Testis (tissue), 2 donors: ENCODE data around the gene LGALS4.

Experiments
- POLR2A ChIP-seq: fragments of 450-650 bp; IDR thresholded peaks from one replicate; pipeline ENCODE4 v1.6.1; 2017; ENCODE audit warnings: antibody characterized with exemption, mild to moderate bottlenecking, moderate library complexity
- TF ChIP-seq, protein P1 (sequence below), 3 experiments: fragments of 450-650 bp in 2 of 3; fragments of 200-600 bp in 1 of 3; sonication (generic) in 1 of 3; IDR thresholded peaks; one replicate each; pipeline ENCODE4 v1.5.1; 2016 to 2019; ENCODE audit warnings: antibody characterized with exemption in 3 of 3, mild to moderate bottlenecking in 2 of 3, moderate library complexity in 1 of 3

DNA sequence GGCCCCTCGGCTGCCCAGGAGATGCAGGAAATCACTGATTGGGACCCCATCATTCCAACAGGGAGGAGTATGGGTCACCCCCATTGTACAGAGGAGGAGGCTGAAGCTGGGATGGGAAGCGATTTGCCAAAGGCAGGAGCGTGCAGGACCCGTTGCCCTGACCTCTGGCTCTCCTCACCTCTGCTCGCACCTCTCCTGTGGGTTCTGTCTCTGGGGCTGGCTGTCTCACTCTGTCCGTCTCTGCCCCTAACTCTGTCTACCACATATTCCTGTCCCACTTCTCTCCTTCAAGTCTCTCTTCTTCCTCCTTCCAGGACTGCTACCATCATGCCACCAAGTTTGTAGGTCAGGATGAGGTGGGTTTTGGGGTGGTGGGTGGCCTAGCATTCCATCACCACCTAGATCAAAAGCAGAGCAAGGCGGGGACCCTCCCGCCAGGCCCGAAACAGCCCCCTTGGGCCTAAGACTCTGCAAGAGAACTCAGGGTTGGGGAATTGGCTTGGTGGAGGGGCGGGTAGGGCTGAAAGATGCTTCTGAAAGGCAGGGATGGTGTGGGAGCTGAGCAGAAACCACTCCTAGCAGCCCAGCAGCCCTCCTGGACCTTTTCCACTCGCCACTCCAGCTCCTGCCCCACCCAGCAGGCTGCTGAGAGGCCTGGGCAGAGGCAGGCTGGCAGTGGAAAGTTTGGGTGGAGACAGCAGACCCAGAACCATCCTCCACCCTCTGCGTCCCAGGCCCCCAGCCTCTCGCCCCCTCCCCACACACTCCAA is 38.4 kb downstream of the LGALS4 start:
- TF ChIP-seq, protein P1, sequence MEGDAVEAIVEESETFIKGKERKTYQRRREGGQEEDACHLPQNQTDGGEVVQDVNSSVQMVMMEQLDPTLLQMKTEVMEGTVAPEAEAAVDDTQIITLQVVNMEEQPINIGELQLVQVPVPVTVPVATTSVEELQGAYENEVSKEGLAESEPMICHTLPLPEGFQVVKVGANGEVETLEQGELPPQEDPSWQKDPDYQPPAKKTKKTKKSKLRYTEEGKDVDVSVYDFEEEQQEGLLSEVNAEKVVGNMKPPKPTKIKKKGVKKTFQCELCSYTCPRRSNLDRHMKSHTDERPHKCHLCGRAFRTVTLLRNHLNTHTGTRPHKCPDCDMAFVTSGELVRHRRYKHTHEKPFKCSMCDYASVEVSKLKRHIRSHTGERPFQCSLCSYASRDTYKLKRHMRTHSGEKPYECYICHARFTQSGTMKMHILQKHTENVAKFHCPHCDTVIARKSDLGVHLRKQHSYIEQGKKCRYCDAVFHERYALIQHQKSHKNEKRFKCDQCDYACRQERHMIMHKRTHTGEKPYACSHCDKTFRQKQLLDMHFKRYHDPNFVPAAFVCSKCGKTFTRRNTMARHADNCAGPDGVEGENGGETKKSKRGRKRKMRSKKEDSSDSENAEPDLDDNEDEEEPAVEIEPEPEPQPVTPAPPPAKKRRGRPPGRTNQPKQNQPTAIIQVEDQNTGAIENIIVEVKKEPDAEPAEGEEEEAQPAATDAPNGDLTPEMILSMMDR (IDR thresholded peaks at IDR 0.05): no peak
- TF ChIP-seq POLR2A: no peak
